GM19351 (cell line): ENCODE results near the gene ZFYVE1.

Experiments used
- ATAC-seq: cut with Tn5 transposase; IDR thresholded peaks from one replicate; pipeline ENCODE4 v1.9.1; 2021; ENCODE audit warnings: mild to moderate bottlenecking, moderate library complexity; ENCODE audit not compliant: unreplicated experiment

ZFYVE1 gene

DNA sequence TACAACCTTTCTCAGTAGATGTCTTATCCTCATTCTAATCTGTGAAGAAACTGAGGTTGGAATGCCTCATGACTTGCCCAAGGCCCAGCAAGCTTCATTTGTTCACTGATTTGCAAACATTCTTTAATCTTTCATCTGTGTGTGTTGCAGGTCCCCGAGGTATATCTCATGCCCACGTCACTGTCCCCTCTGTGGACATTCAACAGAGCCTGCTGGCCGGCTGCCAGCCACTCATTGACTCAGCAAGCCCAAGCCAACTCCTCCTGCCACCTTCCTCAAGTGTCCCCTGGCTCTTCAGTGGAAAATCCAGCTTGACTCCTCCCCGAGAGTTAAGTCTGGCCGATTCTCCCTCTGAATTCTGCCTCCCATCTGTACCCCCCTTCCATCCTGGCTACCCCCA is 102.6 kb downstream of the ZFYVE1 start:
- no peak for ATAC-seq

DNA sequence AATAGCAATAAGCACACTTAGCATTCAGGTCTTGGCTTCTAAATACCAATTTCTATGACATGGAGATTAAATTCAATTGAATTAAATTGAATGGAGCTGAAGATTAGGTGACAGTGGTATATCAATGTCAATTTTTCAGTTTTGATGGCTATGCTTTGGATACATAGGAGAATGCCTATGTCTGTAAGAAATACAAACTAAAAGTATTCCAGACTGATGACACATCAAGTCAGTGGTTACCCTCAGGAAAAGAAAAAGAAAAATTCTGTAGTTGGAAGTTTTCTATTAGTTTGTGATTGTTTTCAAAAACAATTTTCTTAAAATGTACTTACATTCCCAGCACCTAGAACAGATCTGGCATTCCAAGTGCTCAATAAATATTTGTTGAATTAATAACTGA is 105.5 kb downstream of the ZFYVE1 start:
- no peak for ATAC-seq

DNA sequence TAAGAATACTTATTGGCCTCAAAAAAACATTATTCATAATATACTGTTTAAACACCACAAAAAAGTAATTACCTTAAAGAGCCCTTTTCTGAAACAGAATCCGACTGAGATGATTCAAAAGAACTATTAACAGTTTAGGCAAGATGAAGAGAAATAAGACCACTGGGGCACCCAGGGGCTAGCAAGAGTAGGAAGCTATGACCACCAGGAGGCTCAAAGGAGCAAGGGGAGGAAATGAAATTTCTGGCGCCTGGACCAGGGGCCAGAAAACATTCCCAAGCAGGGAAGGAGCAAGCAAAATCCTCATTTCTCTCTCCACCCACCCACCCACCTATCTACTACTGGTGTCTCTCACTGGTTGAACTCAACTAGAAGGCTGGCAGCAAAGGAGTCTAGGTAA is 106.9 kb downstream of the ZFYVE1 start:
- ATAC-seq = no peak
